H1 (cell line): Measurements from ENCODE around the gene SPOCK1. TPM values are rescaled to one million over a fixed set of nuclear protein-coding genes. Genes with fewer than 3 reads are reported as not detected.

Experiments
- NANOG ChIP-seq: IDR thresholded peaks from 2 replicates; pipeline ENCODE4 v1.6.1; 2011; ENCODE audit warnings: low read length, low read depth, mild to moderate bottlenecking, inconsistent platforms; ENCODE audit not compliant: insufficient read depth, poor library complexity, severe bottlenecking
- NRF1 ChIP-seq: IDR thresholded peaks from 2 replicates; pipeline ENCODE4 v1.6.1; 2011; ENCODE audit warnings: mild to moderate bottlenecking, low read depth, low read length, improper control_type of control experiment
- RBBP5 ChIP-seq: IDR thresholded peaks from 2 replicates; pipeline ENCODE4 v1.7.1; 2012; ENCODE audit warnings: low read depth, mild to moderate bottlenecking, inconsistent platforms, low read length, moderate library complexity, borderline replicate concordance
- YY1 ChIP-seq: IDR thresholded peaks from 2 replicates; pipeline ENCODE4 v1.6.1; 2011; ENCODE audit warnings: low read depth, mild to moderate bottlenecking, low read length
- polyA plus RNA-seq, 7 experiments: library from polyadenylated mRNA; depleted of rRNA in 3 of 7; stranded (reverse) in 5 of 7; unstranded in 2 of 7; fragments of >200 nt in 5 of 7; fragments of 200-250 nt in 2 of 7; gene quantifications; 1 replicate in 5 of 7; 2 replicates in 1 of 7; 4 replicates in 1 of 7; pipeline versions ENCODE4 v1.2.1 to v1.2.3, GENCODE V29; 2011 to 2013; ENCODE audit warnings: missing spikeins in 2 of 7, mixed read lengths in 2 of 7
- total RNA-seq: library from RNA; stranded (reverse); fragmentation: NEBNext Ultra II Directional; extraction: Animal tissue kit (Norgen Biotek cat#: 25700); gene quantifications from 2 replicates; pipeline ENCODE4 v1.2.1, GENCODE V29; 2021

SPOCK1 gene
- total and polyA plus RNA-seq, 2 of the 8 experiments (the other 6 are each of a cell fraction or from before 2014, with no cell fraction given), result 6.9 to 18.1 TPM

- TF ChIP-seq NANOG (no peak), YY1 (no peak), RBBP5 (no peak), NRF1 (no peak)
- TF ChIP-seq, all 59 proteins: peak for 0
Observed at GRCh38 chr5:137034213-137034612, 464.9 kb downstream of the SPOCK1 start (continued).
